Measurements from ENCODE around the gene C6orf62.
"Not testable (repeated sequence)": the region's sequence is repeated elsewhere in the genome, so short reads cannot be mapped to it uniquely, and the experiment has no call there.

Gene C6orf62

DNA sequence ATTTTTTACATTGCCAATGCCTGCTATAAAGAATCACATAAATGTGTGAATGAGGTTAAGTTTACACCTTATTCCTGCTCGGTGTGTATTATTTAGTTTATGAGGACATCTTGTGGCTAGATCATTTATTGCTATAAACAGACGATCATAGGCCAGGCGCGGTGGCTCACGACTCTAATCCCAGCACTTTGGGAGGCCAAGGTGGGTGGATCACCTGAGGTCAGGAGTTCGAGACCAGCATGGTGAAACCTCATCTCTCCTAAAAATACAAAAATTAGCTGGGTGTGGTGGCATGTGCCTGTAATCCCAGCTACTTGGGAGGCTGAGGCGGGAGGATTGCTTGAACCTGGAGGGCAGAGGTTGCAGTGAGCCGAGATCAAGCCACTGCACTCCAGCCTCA lies 23.3 kb downstream of the C6orf62 start:
- DNase-seq (ENCODE audit: low read depth, low spot score), result peak; percentile 37
- TF ChIP-seq, protein P1, sequence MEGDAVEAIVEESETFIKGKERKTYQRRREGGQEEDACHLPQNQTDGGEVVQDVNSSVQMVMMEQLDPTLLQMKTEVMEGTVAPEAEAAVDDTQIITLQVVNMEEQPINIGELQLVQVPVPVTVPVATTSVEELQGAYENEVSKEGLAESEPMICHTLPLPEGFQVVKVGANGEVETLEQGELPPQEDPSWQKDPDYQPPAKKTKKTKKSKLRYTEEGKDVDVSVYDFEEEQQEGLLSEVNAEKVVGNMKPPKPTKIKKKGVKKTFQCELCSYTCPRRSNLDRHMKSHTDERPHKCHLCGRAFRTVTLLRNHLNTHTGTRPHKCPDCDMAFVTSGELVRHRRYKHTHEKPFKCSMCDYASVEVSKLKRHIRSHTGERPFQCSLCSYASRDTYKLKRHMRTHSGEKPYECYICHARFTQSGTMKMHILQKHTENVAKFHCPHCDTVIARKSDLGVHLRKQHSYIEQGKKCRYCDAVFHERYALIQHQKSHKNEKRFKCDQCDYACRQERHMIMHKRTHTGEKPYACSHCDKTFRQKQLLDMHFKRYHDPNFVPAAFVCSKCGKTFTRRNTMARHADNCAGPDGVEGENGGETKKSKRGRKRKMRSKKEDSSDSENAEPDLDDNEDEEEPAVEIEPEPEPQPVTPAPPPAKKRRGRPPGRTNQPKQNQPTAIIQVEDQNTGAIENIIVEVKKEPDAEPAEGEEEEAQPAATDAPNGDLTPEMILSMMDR (IDR thresholded peaks at IDR 0.05; ENCODE audit: low read depth, low read length), result peak; percentile 27
- in situ Hi-C loops (cut with HindIII; ENCODE audit: low sequenced_read_pairs); H3K4me3 ChIP-seq (ENCODE audit: low read depth, low read length): not testable (repeated sequence)

DNA sequence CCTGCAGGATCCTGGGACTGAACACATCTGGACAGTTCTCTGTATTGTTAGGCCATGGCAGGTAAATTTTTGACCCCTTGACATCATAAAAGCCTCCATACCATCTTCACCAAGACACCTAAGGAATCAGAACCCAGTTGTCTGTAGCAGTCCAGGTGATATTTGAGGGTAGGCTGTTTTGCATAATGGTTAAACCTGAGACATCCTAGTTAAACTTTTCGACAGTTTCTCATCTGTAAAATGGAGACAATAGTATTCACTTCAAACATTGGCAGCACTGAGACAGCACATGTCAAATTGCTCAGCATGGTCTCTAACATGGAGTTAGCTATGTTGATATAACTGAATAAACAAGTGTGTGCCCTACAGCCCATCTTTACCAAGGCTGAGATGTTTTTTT lies 24.8 kb downstream of the C6orf62 start:
- no peak overlapping the region for H3K4me3 ChIP-seq (ENCODE audit: low read depth, low read length)
- DNase-seq (ENCODE audit: low read depth, low spot score), result no peak
- TF ChIP-seq, protein P1 (IDR thresholded peaks at IDR 0.05; ENCODE audit: low read depth, low read length), result no peak
- in situ Hi-C loops (cut with HindIII; ENCODE audit: low sequenced_read_pairs), result no loop called here

DNA sequence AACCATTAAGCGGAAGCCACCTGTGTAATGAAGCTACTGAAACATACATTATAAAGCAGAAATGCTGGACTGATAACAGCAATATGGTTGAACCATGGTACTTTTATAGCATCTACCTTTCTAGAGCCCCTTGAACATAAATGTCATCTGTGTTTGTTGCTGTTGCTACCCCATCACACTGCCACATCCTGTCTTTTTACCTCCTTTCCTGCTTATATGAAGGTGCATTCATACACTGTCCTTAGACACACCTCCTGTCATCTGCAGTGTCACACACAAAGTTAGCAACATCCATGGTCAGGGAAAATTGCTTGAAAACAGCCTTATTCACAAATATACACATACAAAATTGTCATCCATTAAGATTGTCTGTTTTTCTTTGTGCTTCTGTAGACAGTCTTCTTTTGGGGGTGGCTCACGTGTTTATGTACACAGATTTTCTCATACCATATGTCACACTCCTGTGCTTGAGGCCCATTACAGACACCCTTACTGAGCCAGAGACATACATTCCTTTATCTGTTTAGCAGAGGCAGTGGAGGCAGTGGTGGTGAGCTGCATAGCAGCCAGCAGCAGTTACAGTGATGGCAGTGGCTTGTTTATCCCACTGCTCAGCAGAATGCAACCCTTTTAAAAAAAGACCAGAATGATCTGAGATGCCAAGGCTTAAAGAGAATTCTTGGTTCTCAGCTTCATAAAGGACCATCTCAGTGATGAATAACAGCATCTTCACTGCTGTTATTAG lies 25.9 kb downstream of the C6orf62 start:
- TF ChIP-seq, protein P1 (IDR thresholded peaks at IDR 0.05; ENCODE audit: low read depth, low read length), result no peak
- no peak overlapping the region for H3K4me3 ChIP-seq (ENCODE audit: low read depth, low read length)
- in situ Hi-C loops (cut with HindIII; ENCODE audit: low sequenced_read_pairs), result no loop called here
- no peak for DNase-seq (ENCODE audit: low read depth, low spot score)

DNA sequence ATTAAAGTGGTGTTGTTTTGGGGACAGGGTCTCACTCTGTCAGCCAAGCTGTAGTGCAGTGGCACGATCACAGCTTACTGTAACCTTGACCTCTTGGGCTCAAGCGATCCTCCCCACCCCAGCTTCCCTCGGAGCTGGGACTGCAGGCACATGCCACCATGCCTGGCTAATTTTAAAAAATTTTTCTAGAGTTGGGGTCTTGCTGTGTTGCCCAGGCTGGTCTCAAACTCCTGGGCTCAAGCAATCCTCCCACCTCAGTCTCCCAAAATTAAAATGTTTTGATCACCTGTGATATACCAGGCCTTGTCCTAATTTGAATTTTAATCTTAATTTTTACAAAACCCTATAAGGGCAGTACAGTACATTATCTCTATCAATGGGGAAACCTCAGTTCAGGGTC lies 26.5 kb downstream of the C6orf62 start:
- no peak overlapping the region for H3K4me3 ChIP-seq (ENCODE audit: low read depth, low read length)
- in situ Hi-C loops (cut with HindIII; ENCODE audit: low sequenced_read_pairs), result no loop called here
- DNase-seq (ENCODE audit: low read depth, low spot score), result no peak
- TF ChIP-seq, protein P1 (IDR thresholded peaks at IDR 0.05; ENCODE audit: low read depth, low read length), result no peak

DNA sequence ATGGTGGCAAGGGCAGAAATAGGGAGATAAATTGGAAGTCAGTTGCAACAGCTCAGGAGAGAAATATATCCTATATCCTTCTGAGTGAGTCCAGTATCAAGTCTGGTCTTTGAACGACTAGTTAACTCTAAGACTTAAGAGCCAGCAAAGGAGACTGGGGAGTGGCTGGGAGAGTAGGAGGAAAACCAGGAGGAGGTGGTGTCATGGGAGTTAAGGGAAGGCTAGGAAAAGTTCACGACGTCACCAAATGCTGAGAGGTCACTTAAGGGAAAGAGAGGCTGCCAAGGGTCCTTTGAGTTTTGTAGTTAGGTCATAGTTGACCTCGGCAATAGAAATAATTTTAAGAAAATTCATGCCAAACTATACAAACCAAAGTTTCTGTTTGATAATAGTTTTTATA lies 27.0 kb downstream of the C6orf62 start:
- TF ChIP-seq, protein P1 (IDR thresholded peaks at IDR 0.05; ENCODE audit: low read depth, low read length), result no peak
- in situ Hi-C loops (cut with HindIII; ENCODE audit: low sequenced_read_pairs), result no loop called here

DNA sequence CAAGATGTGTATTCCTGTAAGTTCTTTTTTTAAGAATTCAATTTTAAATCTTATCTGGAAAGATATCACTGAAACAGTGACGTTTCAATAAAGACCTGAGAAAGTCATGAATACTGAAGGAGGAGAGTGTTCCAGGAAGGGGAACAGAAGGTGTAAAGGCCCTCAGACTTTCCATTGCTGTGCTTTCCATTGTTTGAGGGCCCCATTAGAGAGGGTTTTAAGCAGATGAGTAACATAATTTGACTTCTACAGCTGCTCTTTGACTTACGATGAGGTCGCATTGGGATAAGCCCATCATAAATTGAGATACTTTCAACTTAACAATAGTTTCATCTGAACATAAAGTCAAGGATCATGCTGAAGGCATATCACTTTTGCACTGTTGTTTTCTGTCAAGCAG lies 27.4 kb downstream of the C6orf62 start:
- no peak for DNase-seq (ENCODE audit: low read depth, low spot score)
- TF ChIP-seq, protein P1 (IDR thresholded peaks at IDR 0.05; ENCODE audit: low read depth, low read length), result no peak
- in situ Hi-C loops (cut with HindIII; ENCODE audit: low sequenced_read_pairs), result no loop called here
- H3K4me3 ChIP-seq (ENCODE audit: low read depth, low read length), result no peak overlapping the region

More for the DNA sequence above, 27.0 kb downstream of the C6orf62 start:
- no peak overlapping the region for H3K4me3 ChIP-seq (ENCODE audit: low read depth, low read length)
- DNase-seq (ENCODE audit: low read depth, low spot score), result no peak

All from astrocyte of the spinal cord (primary cell).